Cardiac fibroblast (primary cell): ENCODE measurements around the gene MYO19.

Experiments
- DNase-seq, 2 donors: peaks; one replicate each; pipeline versions ENCODE4 v3.0.0 to v3.0.0-alpha.2; 2010; ENCODE audit warnings: low read depth in 2 of 2
- H3K4me3 ChIP-seq, 2 donors: replicated peaks in 1 of 2; 1 replicate in 1 of 2; 2 replicates in 1 of 2; pipeline ENCODE4 v1.5.1; 2011; ENCODE audit warnings: low read depth in 2 of 2, low read length in 2 of 2, mild to moderate bottlenecking in 2 of 2, moderate library complexity in 1 of 2
- CTCF ChIP-seq: IDR thresholded peaks from one replicate; pipeline ENCODE4 v1.5.1; 2011; ENCODE audit warnings: low read depth, mild to moderate bottlenecking, low read length, inconsistent platforms

The MYO19 gene

GRCh38 chr17:36532435-36532975, 2.2 kb downstream of the MYO19 start:
- no peak for DNase-seq
- no peak for TF ChIP-seq CTCF

GRCh38 chr17:36529121-36529520, 5.5 kb downstream of the MYO19 start:
- no peak overlapping the region for H3K4me3 ChIP-seq
- no peak for TF ChIP-seq CTCF
- DNase-seq, result peak in 1 of 2 donors; percentile 65

More at GRCh38 chr17:36532435-36532975, 2.2 kb downstream of the MYO19 start:
- no peak overlapping the region for H3K4me3 ChIP-seq

GRCh38 chr17:36527621-36528250, 6.9 kb downstream of the MYO19 start:
- TF ChIP-seq CTCF, result no peak
- DNase-seq, result no peak
- H3K4me3 ChIP-seq, result no peak overlapping the region

- no peak overlapping the region for H3K4me3 ChIP-seq
- TF ChIP-seq CTCF, result no peak
- no peak for DNase-seq
Observed at GRCh38 chr17:36525888-36526287, 8.8 kb downstream of the MYO19 start.

GRCh38 chr17:36525113-36525512, 9.6 kb downstream of the MYO19 start:
- H3K4me3 ChIP-seq, result no peak overlapping the region
- no peak for TF ChIP-seq CTCF
- DNase-seq, result peak in 1 of 2 donors; percentile 21

GRCh38 chr17:36524428-36524876, 10.2 kb downstream of the MYO19 start:
- DNase-seq, result peak in 1 of 2 donors; percentile 12
- no peak overlapping the region for H3K4me3 ChIP-seq
- no peak for TF ChIP-seq CTCF
